ENCODE results near the gene SFR1.

The SFR1 gene

DNA sequence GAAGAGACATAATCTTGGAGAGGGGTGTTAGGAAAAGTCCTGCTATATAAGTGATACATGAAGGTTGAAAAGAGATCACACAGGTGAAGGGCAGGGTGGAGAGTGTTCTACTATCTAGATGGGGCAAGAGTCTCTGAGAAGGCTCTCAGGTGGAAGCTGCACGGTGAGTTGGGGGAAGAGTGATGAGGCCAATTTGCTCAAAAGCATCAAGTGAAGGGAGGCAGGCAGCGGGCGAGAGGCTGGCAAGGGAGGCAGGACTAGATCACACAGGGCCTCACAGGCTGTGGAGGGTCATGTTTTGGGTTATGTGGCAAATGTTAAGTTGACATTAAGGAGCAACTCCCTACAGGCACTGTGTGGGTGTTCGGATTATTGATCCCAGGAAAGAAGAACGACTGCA, 33.7 kb upstream of the SFR1 start:
- TF ChIP-seq, protein P1, sequence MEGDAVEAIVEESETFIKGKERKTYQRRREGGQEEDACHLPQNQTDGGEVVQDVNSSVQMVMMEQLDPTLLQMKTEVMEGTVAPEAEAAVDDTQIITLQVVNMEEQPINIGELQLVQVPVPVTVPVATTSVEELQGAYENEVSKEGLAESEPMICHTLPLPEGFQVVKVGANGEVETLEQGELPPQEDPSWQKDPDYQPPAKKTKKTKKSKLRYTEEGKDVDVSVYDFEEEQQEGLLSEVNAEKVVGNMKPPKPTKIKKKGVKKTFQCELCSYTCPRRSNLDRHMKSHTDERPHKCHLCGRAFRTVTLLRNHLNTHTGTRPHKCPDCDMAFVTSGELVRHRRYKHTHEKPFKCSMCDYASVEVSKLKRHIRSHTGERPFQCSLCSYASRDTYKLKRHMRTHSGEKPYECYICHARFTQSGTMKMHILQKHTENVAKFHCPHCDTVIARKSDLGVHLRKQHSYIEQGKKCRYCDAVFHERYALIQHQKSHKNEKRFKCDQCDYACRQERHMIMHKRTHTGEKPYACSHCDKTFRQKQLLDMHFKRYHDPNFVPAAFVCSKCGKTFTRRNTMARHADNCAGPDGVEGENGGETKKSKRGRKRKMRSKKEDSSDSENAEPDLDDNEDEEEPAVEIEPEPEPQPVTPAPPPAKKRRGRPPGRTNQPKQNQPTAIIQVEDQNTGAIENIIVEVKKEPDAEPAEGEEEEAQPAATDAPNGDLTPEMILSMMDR (IDR thresholded peaks at IDR 0.05; ENCODE audit: low read depth, low read length): no peak
- H3K4me3 ChIP-seq (ENCODE audit: low read depth, low read length): no peak overlapping the region
- H3K9me3 ChIP-seq (ENCODE audit: severe bottlenecking): no peaks in the 10 kb centered on the region
- H3K27ac ChIP-seq: no peak overlapping the region
- H3K27me3 ChIP-seq (ENCODE audit: insufficient read depth, low read depth, severe bottlenecking): no peaks in the 10 kb centered on the region
- DNase-seq: no peak
- H3K36me3 ChIP-seq: no peaks in the 10 kb centered on the region

DNA sequence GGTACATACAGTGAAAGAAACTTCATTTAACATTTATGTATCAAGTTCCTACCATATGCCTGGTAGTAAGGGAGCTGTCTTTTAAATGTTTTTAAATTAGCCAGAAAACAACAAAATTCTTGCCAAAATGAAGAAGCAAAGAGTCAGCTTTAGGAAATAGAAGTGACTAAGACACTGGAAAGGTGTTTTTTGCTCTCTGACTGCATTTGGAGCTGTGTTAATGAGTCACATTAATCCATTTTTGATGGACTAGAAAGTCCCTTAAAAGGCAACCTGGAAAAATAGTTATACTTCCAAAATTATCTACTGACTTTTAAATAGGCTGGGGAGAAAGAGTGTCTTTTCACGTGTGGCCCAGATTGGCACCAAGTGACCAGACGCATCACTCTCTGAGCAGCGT, 32.4 kb upstream of the SFR1 start:
- TF ChIP-seq, protein P1 (IDR thresholded peaks at IDR 0.05; ENCODE audit: low read depth, low read length): no peak
- H3K27me3 ChIP-seq (ENCODE audit: insufficient read depth, low read depth, severe bottlenecking): no peaks in the 10 kb centered on the region
- H3K36me3 ChIP-seq: no peaks in the 10 kb centered on the region
- DNase-seq: no peak
- H3K27ac ChIP-seq: no peak overlapping the region
- H3K4me3 ChIP-seq (ENCODE audit: low read depth, low read length): no peak overlapping the region
- no peaks in the 10 kb centered on the region for H3K9me3 ChIP-seq (ENCODE audit: severe bottlenecking)

- no peaks in the 10 kb centered on the region for H3K27me3 ChIP-seq (ENCODE audit: insufficient read depth, low read depth, severe bottlenecking)
- no peak for DNase-seq
- H3K9me3 ChIP-seq (ENCODE audit: severe bottlenecking): no peaks in the 10 kb centered on the region
- TF ChIP-seq, protein P1 (IDR thresholded peaks at IDR 0.05; ENCODE audit: low read depth, low read length): no peak
- no peak overlapping the region for H3K27ac ChIP-seq
- no peaks in the 10 kb centered on the region for H3K36me3 ChIP-seq
- H3K4me3 ChIP-seq (ENCODE audit: low read depth, low read length): no peak overlapping the region
Measured at GRCh38 chr10:104090611-104091010, 31.4 kb upstream of the SFR1 start.

GRCh38 chr10:104092749-104093148, 29.2 kb upstream of the SFR1 start:
- TF ChIP-seq, protein P1 (IDR thresholded peaks at IDR 0.05; ENCODE audit: low read depth, low read length): no peak
- Histone ChIP-seq H3K27ac (no peak overlapping the region), H3K9me3 (ENCODE audit: severe bottlenecking) (no peaks in the 10 kb centered on the region), H3K36me3 (no peaks in the 10 kb centered on the region), H3K27me3 (ENCODE audit: insufficient read depth, low read depth, severe bottlenecking) (no peaks in the 10 kb centered on the region), H3K4me3 (ENCODE audit: low read depth, low read length) (no peak overlapping the region)
- no peak for DNase-seq

DNA sequence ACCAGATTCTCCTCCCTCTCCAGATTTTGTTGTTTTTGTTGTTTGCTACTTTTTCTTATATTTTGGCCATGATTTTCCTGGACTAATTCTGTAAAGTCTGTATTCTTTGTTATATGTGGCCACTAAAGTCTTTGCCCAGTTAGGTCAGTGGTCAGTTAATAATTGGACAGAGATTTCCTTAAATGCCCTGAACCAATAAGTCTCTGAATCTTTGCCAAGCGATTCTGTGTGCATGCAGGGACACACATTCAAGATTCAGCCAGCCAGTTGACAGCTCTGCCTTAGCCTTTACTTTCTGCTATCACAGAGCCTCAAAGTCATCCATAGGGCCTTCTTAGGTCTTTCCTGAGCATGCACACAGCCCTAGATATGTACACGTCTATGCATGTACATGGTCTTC, 25.3 kb upstream of the SFR1 start:
- no peak for DNase-seq
- no peaks in the 10 kb centered on the region for H3K36me3 ChIP-seq
- no peak overlapping the region for H3K27ac ChIP-seq
- H3K27me3 ChIP-seq (ENCODE audit: insufficient read depth, low read depth, severe bottlenecking): no peaks in the 10 kb centered on the region
- no peak overlapping the region for H3K4me3 ChIP-seq (ENCODE audit: low read depth, low read length)
- no peaks in the 10 kb centered on the region for H3K9me3 ChIP-seq (ENCODE audit: severe bottlenecking)
- TF ChIP-seq, protein P1 (IDR thresholded peaks at IDR 0.05; ENCODE audit: low read depth, low read length): no peak

GRCh38 chr10:104098358-104098925, 23.5 kb upstream of the SFR1 start:
- TF ChIP-seq, protein P1 (IDR thresholded peaks at IDR 0.05; ENCODE audit: low read depth, low read length): no peak
- Histone ChIP-seq H3K4me3 (ENCODE audit: low read depth, low read length) (no peak overlapping the region), H3K9me3 (ENCODE audit: severe bottlenecking) (no peaks in the 10 kb centered on the region), H3K27ac (no peak overlapping the region), H3K27me3 (ENCODE audit: insufficient read depth, low read depth, severe bottlenecking) (no peaks in the 10 kb centered on the region), H3K36me3 (no peaks in the 10 kb centered on the region)
- DNase-seq: no peak

All from WERI-Rb-1 (cell line).